Keratinocyte (primary cell): ENCODE results near the gene NPPC. TPM values are rescaled to one million over a fixed set of nuclear protein-coding genes. Genes with fewer than 3 reads are reported as not detected.

Experiments used
- DNase-seq: peaks from one replicate; pipeline ENCODE4 v3.0.0-alpha.2; 2011; ENCODE audit warnings: low read depth, missing footprints, low spot score
- FAIRE-seq: peaks from 2 replicates; lab custom pipeline; 2011; peaks lifted over from hg19 to GRCh38; lab: Jason Lieb, UNC
- H2AFZ ChIP-seq: 2 replicates; pipeline ENCODE4 v1.6.0; 2012; ENCODE audit warnings: low read length, control low read depth, inconsistent platforms; ENCODE audit not compliant: control insufficient read depth
- H3K27ac ChIP-seq: 2 replicates; pipeline ENCODE4 v1.5.1; 2011; ENCODE audit warnings: low read length; ENCODE audit not compliant: control insufficient read depth, insufficient read depth
- H3K27me3 ChIP-seq: 3 replicates; pipeline ENCODE4 v1.6.0; 2011; ENCODE audit warnings: low read length; ENCODE audit not compliant: control insufficient read depth, insufficient read depth; ENCODE audit errors: extremely low read depth
- H3K36me3 ChIP-seq, 2 experiments: 2 replicates in 1 of 2; 3 replicates in 1 of 2; pipeline ENCODE4 v1.5.1; 2011; ENCODE audit warnings: low read length in 2 of 2, mild to moderate bottlenecking in 1 of 2; ENCODE audit not compliant: control insufficient read depth in 2 of 2, insufficient read depth in 2 of 2; ENCODE audit errors: extremely low read depth in 1 of 2
- H3K4me1 ChIP-seq: 3 replicates; pipeline ENCODE4 v1.5.1; 2011; ENCODE audit warnings: low read length; ENCODE audit not compliant: control insufficient read depth, insufficient read depth; ENCODE audit errors: extremely low read depth
- H3K4me2 ChIP-seq: 3 replicates; pipeline ENCODE4 v1.6.0; 2011; ENCODE audit warnings: low read depth, low read length; ENCODE audit not compliant: control insufficient read depth, insufficient read depth; ENCODE audit errors: extremely low read depth
- H3K4me3 ChIP-seq, 3 experiments: fragments of 200-600 bp in 1 of 3; sonication (generic) in 1 of 3; 2 replicates in 2 of 3; 3 replicates in 1 of 3; pipeline ENCODE4 v1.5.1; 2011 to 2016; ENCODE audit warnings: low read length in 3 of 3, mild to moderate bottlenecking in 3 of 3, control low read depth in 2 of 3, inconsistent platforms in 1 of 3, low read depth in 1 of 3, mixed read lengths in 1 of 3, mixed run types in 1 of 3, moderate library complexity in 1 of 3; ENCODE audit not compliant: control insufficient read depth in 2 of 3, insufficient read depth in 2 of 3; ENCODE audit errors: extremely low read depth in 1 of 3
- H3K79me2 ChIP-seq: 2 replicates; pipeline ENCODE4 v1.6.0; 2012; ENCODE audit warnings: low read length; ENCODE audit not compliant: control insufficient read depth, insufficient read depth
- H3K9ac ChIP-seq: 3 replicates; pipeline ENCODE4 v1.6.0; 2011; ENCODE audit warnings: low read length; ENCODE audit not compliant: control insufficient read depth, insufficient read depth; ENCODE audit errors: extremely low read depth
- H3K9me1 ChIP-seq: 3 replicates; pipeline ENCODE4 v1.6.0; 2011; ENCODE audit warnings: low read length; ENCODE audit not compliant: control insufficient read depth, insufficient read depth; ENCODE audit errors: extremely low read depth
- H3K9me3 ChIP-seq: 2 replicates; pipeline ENCODE4 v1.5.1; 2012; ENCODE audit warnings: low read depth, low read length; ENCODE audit not compliant: control insufficient read depth
- H4K20me1 ChIP-seq: 3 replicates; pipeline ENCODE4 v1.6.0; 2011; ENCODE audit warnings: low read length; ENCODE audit not compliant: control insufficient read depth, insufficient read depth; ENCODE audit errors: extremely low read depth
- CTCF ChIP-seq, 3 experiments: IDR thresholded peaks in 1 of 3; conservative IDR thresholded peaks in 1 of 3; optimal IDR thresholded peaks in 1 of 3; 2 replicates in 2 of 3; 3 replicates in 1 of 3; pipeline versions ENCODE3 to v1.5.1; 2011; ENCODE audit warnings: low read length in 3 of 3, mild to moderate bottlenecking in 3 of 3, moderate library complexity in 2 of 3, control low read depth in 1 of 3, inconsistent platforms in 1 of 3; ENCODE audit not compliant: insufficient read depth in 2 of 3; ENCODE audit errors: extremely low read depth in 1 of 3
- EZH2 ChIP-seq: IDR thresholded peaks from one replicate; pipeline ENCODE4 v1.6.1; 2012; ENCODE audit warnings: inconsistent platforms, mild to moderate bottlenecking, low read length, moderate library complexity
- dilution Hi-C: fragments of 300-500 bp; cut with MboI; formaldehyde crosslinking; loops from one replicate; pipeline ENCODE4 v1.7.0; 2020; ENCODE audit warnings: low sequenced_read_pairs; ENCODE audit not compliant: extremely low pct_ligation_motif_present
- polyA plus RNA-seq, 5 experiments: library from polyadenylated mRNA; depleted of rRNA in 3 of 5; stranded (reverse) in 3 of 5; stranded (forward) in 1 of 5; unstranded in 1 of 5; fragments of >200 nt; gene quantifications; 1 replicate in 1 of 5; 2 replicates in 3 of 5; 3 replicates in 1 of 5; pipeline versions ENCODE4 v1.2.1 to v1.2.3, GENCODE V29; 2011 to 2012; ENCODE audit warnings: missing spikeins in 2 of 5, low read depth in 1 of 5, low replicate concordance in 1 of 5

Gene NPPC
- polyA plus RNA-seq, 1 donor (not counting 4 experiments of a cell fraction or from before 2014, with no cell fraction given) = not detected

- Histone ChIP-seq H3K9ac (no peak overlapping the region), H3K27ac (no peak overlapping the region), H3K9me3 (no peaks in the 10 kb centered on the region), H3K4me3 (no peak overlapping the region), H4K20me1 (no peaks in the 10 kb centered on the region), H3K79me2 (no peaks in the 10 kb centered on the region), H2AFZ (no peak overlapping the region), H3K9me1 (no peaks in the 10 kb centered on the region), H3K27me3 (peaks cover 7% of the 10 kb centered on the region), H3K36me3 (no peaks in the 10 kb centered on the region), H3K4me2 (no peak overlapping the region), H3K4me1 (no peaks in the 10 kb centered on the region)
- no peak for DNase-seq
- dilution Hi-C loops = no loop called here
- FAIRE-seq = no peak
- no peak for TF ChIP-seq EZH2
- TF ChIP-seq CTCF (optimal IDR thresholded peaks at IDR 0.05 in 1 of 3, IDR thresholded peaks at IDR 0.05 in 1 of 3, conservative IDR thresholded peaks at IDR 0.05 in 1 of 3; ENCODE audit: extremely low read depth in 1 of 3, insufficient read depth in 2 of 3, low read length in 3 of 3) = no peak
These were observed 8.7 kb downstream of the NPPC start for GRCh38 chr2:231917280-231918066.

- Histone ChIP-seq H3K4me3 (no peak overlapping the region), H3K9ac (no peak overlapping the region), H3K27ac (no peak overlapping the region), H3K79me2 (no peaks in the 10 kb centered on the region), H3K9me1 (no peaks in the 10 kb centered on the region), H2AFZ (no peak overlapping the region), H3K4me2 (no peak overlapping the region), H3K9me3 (no peaks in the 10 kb centered on the region), H3K27me3 (peaks cover 7% of the 10 kb centered on the region), H3K4me1 (no peaks in the 10 kb centered on the region), H4K20me1 (no peaks in the 10 kb centered on the region), H3K36me3 (no peaks in the 10 kb centered on the region)
- DNase-seq = no peak
- TF ChIP-seq EZH2 (no peak), CTCF (optimal IDR thresholded peaks at IDR 0.05 in 1 of 3, IDR thresholded peaks at IDR 0.05 in 1 of 3, conservative IDR thresholded peaks at IDR 0.05 in 1 of 3; ENCODE audit: extremely low read depth in 1 of 3, insufficient read depth in 2 of 3, low read length in 3 of 3) (no peak)
- dilution Hi-C loops = no loop called here
- no peak for FAIRE-seq
These were observed 12.0 kb downstream of the NPPC start for GRCh38 chr2:231914077-231914690.
